Measurements from ENCODE around the gene CFAP126.
"Not testable (repeated sequence)": the region's sequence is repeated elsewhere in the genome, so short reads cannot be mapped to it uniquely, and the experiment has no call there.

The CFAP126 gene

DNA sequence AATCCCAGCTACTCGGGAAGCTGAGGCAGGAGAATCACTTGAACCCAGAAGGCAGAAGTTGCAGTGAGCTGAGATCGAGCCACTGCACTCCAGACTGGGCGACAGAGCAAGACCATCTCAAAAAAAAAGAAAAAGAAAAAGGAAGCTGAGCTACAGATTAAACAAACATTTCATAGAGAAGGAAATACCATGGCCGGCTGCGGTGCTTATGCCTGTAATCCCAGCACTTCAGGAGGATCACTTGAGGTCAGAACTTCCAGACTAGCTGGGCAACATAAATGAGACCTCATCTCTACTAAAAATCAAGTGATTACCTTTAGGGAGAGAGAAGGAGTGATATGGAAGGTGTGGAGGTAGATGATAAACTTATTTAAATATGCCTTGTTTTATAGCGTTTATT, 14.0 kb upstream of the CFAP126 start:
- no peak for DNase-seq

- no peak for DNase-seq
Measured at GRCh38 chr1:161379071-161379470, 11.4 kb upstream of the CFAP126 start.

DNA sequence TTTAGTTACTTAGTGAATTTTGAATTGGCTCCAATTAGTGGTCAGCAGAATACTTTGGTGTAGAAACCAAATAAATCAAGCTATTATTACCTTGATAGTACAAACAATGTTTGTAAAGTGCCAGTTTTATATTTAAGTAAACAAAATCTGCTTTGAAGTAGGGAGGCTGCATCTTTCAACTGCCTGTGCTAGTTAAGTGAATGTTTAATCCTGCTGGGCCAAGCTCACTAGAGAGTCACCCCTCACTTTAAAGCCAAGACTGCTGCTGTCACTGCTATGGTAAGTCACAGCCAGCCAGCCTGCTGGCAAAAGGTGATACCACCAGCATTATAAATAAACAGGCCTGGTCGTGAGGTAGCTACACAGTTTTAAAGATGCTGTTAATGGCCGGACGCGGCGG, 10.3 kb upstream of the CFAP126 start:
- DNase-seq: no peak

- no peak for DNase-seq
Measured at GRCh38 chr1:161374373-161374772, 6.7 kb upstream of the CFAP126 start.

- no peak for DNase-seq
Measured at GRCh38 chr1:161373442-161373841, 5.8 kb upstream of the CFAP126 start.

DNA sequence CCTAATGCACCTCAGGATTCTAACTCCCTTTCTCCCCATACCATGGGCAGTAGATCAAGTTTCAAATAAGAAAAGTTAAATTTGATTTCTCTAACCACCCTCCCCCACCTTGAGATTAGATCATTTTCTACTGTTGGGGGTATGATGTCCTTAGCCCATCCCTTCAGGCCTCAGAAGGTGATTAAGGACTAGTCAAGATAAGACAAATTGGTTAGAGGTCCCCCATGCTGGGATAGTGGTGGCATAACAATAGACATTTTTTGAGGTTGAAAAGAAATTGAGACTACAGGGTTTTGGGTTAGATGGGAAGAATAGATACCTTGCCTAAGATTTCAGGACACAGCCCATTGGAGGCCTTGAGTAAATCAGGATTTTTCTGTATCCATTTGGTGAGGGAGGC, 2.5 kb downstream of the CFAP126 start:
- DNase-seq: no peak

DNA sequence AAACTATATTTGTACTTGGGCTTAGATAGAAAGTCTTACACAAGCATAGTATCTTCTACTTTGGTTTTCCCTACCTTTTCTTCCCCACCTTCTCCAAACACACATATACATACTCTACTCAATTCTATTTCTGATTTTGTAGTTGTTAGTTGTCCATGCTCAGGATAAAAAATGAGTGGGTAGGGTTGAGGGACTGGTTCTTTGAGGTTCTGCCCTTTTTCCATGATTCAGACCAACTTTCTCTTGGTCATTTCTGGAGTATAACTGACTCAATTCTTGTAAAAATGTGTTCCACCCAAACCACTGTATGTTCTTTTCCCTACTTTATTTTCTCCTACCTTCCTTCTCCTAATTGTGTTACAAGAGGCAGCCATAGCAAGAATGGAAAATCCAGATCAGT, 3.3 kb downstream of the CFAP126 start:
- DNase-seq: no peak

DNA sequence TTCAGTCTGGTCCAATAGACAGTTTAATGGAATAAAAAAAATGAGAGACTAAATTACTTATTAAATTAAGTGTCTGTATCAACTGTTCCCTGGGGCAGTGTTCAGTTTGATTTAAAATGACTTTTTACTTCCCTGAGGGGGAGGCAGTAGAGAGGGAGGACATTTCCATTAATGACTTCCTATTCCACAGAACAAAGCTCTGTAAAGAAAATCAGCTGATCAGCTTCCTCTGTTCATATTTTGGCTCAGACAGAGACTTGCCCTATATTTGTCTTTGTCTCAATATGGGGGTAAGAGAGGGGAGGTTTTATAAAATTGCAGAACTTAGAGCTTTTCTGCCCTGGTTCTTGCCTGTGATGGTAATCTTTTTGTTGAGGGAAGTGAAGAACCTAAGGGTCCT, 8.4 kb downstream of the CFAP126 start:
- no peak for DNase-seq

DNA sequence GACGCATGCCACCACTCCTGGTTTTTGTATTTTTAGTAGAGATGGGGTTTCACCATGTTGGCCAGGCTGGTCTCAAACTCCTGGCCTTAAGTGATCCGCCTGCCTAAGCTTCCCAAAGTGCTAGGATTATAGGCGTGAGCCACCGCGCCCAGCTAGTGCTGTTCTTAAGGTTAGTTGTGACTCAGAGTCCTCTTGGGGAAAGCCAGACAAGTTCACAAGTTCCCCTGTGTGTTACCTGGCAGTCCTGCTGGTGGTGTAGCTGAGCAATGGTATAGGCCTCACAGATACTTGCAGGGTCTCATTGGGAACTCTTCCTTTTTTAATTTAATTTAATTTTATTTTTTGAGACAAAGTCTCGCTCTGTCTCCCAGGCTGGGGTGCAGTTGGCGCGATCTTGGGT, 10.6 kb downstream of the CFAP126 start:
- no peak for DNase-seq

- peak in 1 of 5 experiments; percentile 25 for DNase-seq
Measured at GRCh38 chr1:161351482-161351881, 16.2 kb downstream of the CFAP126 start.

DNA sequence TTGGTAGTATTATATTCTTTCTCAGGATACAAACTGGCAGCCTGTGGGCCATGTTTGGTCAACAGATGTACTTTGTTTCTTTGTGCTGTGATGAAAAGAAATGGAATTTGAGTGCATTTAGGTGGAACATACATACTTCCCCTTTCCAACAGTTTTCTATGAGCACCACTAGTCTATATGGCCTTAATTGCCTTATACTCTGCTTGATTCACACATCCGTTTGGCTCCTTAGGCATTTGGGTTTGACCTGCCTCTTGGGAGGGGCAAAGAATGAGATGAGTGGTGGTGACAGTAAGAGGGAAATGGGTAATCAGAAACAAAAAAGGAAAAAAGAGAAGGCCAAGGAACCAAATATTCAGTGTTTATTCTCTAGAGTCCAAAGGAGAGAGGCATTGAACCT, 17.0 kb downstream of the CFAP126 start:
- DNase-seq: no peak

DNA sequence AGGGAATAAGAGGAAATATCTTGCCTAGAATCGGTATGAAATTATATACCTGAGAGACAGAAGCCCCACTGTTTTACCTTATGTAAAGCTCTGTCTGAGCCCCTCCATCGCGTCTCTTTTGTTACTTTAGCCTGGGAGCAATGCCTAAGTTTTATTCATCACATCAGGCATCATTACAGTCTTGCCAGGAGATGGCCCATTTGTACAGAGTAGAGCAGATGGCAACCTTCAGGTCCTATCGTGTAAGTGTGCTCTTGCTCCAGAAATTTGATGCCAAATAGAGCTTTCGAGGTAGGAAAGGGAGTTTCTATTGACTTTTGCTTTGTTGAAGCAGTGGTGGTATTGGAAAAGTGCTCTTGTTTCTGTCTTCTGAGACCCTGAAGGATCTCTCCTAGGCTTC, 24.9 kb downstream of the CFAP126 start:
- DNase-seq: no peak

DNA sequence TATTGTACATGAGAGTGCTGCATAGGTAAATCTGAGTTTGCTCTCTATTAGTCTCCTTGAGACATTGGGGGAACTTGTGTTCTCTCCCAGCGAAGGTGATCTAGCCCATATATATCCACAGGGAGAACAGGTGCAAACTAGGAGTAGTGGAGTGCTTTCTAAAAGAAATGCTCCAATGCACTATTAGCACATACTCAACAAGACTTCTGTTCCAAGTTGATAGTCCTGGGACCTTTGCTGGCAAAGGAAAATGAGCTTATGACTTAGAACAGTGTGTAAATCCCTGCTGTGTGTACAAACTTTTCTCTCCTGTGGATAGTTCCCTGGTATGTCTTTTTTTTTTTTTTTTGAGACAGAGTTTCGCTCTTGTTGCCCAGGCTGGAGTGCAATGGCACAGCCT, 25.5 kb downstream of the CFAP126 start:
- DNase-seq: no peak

- no peak for DNase-seq
Measured at GRCh38 chr1:161335796-161336195, 31.9 kb downstream of the CFAP126 start.

DNA sequence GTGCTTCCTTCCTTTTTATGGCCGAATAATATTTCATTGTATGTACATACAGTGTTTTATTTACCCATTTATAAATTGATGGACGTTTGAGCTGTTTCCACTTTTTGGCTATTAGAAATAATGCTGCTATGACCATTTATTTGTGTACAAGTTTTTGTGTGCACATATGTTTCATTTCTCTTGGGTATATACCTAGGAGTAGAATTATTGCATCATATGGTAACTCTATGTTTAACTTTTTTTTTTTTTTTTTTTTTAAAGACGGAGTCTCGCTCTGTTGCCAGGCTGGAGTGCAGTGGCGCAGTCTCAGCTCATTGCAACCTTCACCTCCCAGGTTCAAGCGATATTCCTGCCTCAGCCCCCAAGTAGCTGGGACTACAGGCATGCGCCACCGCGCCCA, 34.5 kb downstream of the CFAP126 start:
- DNase-seq: no peak

GRCh38 chr1:161330346-161330745, 37.3 kb downstream of the CFAP126 start:
- no peak for DNase-seq

GRCh38 chr1:161324020-161324419, 43.7 kb downstream of the CFAP126 start:
- DNase-seq: peak in 2 of 5 experiments; percentile 20 to 82

- not testable (repeated sequence) for DNase-seq
Measured at GRCh38 chr1:161315841-161316674, 51.6 kb downstream of the CFAP126 start.

Data from T-helper 2 cell (primary cell).